Endothelial cell of hepatic sinusoid (primary cell): ENCODE data around the gene PLEKHA8.

Source experiments
- in situ Hi-C: cut with HindIII; loops from 2 replicates; pipeline ENCODE4 v1.10.0; 2017; ENCODE audit warnings: low sequenced_read_pairs

Gene PLEKHA8

GRCh38 chr7:30061786-30062185, 33.6 kb downstream of the PLEKHA8 start:
- in situ Hi-C loops, result loop anchor here (5.0 kb wide), 3 partner anchors 49 to 81 kb away; no protein-coding TSS in a partner anchor

GRCh38 chr7:30062587-30062986, 34.4 kb downstream of the PLEKHA8 start:
- in situ Hi-C loops, result loop anchor here (5.0 kb wide), 3 partner anchors 50 to 80 kb away; no protein-coding TSS in a partner anchor

DNA sequence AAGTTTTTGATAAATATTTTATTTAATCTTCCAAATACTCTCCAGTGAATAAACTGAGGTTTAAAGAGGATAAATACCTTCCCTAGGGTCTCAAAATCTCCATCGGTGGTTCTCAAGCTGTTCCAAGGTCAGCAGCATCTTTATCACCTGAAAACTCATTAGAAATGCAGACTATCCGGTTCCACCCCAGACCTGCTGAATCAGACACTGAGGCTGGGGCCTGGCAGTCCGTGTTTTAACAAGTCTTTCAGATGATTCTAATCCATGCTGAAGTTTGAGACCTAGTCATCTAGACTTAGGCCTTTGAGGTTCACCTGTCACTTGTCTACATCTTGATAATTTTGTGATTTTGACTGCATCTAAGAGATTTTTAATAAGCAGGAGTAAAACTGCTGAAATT, 37.5 kb downstream of the PLEKHA8 start:
- in situ Hi-C loops, result no loop called here

DNA sequence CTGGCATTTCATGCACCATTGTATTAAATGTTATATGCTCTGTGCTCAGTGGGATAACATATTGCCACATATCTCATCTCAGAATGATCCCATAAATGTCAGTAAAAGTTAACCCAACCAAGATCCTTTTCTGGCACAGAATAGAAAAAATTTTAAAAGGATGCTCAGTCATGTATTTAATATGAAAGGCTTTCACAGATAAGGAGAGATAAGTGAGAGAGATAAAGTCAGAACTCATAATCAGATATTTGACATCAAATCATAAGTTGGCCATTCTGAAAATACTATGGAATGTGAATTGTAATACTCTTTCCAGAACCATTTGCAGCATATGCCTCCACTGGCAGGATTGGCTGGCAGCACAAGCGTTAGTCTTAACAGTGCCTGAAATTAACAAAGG, 38.5 kb downstream of the PLEKHA8 start:
- in situ Hi-C loops, result no loop called here

DNA sequence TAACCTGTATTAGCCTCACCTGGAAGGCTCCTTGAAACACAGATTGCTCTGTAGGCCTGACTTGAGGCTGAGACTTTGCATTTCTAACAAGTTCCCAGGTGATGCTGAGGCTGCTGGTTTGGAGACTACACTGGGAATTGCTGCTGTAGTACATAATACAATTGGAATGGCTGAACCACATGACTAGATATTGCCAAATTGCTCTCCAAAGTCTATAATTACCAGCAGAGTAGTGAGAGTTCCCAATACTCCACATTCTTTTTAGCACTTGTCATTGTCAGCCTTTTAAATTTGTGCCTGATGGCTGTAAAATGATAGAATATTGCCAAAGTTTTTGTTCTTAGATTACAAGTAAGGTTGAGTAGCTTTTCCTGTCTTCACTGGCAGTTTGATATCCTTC, 39.9 kb downstream of the PLEKHA8 start:
- in situ Hi-C loops, result no loop called here

DNA sequence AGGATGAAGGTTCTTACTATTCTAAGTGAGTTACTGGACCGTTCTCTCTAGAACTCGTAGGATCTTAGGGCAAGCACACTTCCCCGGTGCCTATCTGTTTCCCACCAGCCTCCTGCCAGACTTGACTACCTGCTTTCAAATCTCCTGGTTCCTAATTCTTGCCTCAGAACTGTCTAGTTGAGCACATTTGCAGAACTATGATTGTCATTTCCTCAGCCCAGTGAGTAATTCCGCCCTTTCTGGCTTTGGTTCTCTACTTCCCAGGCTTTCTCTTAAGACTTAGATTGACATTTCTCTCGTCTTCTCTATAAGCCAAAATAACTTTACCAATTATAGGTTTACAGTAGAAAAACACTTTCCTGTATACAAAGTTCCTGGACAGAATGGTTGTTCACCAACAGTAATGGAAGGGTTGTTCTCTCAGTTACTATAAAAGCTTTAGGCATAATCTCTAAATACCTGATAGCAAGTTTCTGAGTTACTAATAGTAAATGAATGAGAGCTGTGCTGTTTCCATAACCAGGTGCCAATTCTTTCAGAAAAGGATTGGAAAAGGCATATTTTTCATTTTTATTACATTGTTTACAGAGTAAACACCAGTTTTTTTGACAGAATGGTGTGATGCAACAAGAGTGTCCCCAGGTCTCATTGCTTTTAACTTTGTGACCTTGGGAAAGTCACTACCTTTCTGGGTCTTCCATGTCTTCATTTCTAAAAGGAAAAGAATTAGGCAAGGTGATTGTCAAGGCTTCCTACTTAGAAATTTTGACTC, 41.1 kb downstream of the PLEKHA8 start:
- in situ Hi-C loops, result no loop called here

DNA sequence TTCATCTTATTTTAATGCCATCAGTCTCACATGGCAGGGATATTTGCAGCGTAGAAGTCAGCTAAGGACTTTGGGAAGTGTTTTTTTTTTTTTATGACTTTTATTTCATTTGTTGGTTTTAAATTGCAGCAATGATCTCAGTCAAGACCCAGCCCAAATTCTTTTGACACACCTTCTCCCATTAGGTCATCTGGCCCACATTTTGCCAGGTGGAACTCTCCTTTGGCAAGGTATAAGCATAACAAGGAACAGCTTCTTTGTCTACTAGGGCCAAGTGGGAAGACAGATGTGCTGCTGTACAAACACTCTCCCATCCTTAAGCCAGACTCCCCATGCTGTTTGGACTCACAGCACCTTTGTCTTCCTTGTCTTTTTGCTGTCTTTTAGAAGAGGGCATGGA, 41.8 kb downstream of the PLEKHA8 start:
- in situ Hi-C loops, result no loop called here

DNA sequence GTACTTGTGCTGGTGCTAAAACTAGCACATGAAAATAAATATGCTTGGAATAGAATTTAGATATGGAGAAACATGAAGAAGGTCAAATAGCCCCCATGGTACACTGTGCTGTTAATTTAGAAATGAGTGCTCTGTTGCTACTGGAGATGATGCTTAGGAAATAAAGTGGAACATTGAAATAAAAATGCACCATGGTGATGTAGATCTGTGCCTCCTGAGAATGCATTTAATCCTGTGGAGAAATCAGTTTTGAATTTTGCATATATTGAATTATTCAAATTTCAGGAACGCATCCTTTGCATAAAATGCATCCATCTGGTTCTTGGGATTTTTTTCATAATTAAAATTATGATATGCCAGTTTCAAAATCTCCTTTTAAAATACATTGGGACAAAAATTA, 44.5 kb downstream of the PLEKHA8 start:
- in situ Hi-C loops, result no loop called here

GRCh38 chr7:30074422-30075030, 46.3 kb downstream of the PLEKHA8 start:
- in situ Hi-C loops, result no loop called here

DNA sequence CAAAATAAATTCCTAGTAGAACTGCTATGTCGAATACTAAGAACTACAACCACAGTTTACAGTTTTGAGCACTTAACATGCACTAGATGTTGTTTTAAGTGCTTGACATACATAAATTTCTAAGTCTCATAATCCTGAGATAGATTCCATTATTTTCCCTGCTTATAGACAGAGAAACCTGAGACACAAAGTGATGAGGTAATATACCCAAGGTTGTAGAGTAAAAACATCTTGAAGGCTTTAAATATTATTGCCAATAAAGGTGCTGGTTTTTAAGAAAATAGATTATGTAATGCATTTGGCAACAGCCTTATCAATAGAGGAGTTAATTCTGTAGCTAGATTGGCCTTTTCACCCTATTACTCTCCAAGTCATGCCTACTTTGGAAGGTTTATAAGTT, 48.2 kb downstream of the PLEKHA8 start:
- in situ Hi-C loops, result no loop called here

DNA sequence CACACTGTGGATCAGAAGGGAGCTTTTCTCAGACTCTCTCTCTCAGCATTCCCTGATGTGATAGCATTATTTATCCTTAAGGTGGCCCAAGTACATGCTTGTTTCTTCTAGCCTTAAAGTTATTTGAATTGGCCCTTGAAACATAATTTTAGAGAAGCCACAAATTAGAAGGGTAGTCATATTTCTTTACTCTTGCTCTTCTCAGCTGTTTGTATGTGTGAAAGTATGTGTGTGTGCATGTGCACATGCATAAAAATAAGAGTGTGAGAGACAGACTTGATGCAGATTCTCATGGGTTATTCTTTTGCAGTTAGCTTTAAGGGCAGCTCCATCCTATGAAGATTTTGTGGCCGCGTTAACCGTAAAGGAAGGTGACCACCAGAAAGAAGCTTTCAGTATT, 50.1 kb downstream of the PLEKHA8 start:
- in situ Hi-C loops, result no loop called here

GRCh38 chr7:30079880-30080279, 51.7 kb downstream of the PLEKHA8 start:
- in situ Hi-C loops, result no loop called here

GRCh38 chr7:30080818-30081217, 52.6 kb downstream of the PLEKHA8 start:
- in situ Hi-C loops, result no loop called here

DNA sequence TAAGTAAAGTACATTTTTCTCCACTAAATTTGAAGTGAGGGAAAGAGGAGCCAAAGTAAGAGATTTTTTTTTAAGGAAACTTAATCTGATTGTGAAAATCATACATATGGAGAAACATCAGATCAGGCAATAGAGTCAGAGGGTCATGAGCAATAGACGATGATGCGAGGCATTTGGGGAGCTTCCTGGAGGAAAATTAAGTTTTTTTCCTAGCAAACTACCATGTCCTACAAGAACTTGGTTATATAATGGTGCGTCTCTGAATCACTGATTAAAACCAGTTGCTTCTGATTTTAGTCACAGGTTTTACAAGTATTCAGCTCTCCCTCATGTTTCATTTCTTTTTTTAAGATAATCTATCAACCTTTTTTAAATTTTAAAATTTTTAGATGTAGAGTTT, 54.5 kb downstream of the PLEKHA8 start:
- in situ Hi-C loops, result no loop called here

DNA sequence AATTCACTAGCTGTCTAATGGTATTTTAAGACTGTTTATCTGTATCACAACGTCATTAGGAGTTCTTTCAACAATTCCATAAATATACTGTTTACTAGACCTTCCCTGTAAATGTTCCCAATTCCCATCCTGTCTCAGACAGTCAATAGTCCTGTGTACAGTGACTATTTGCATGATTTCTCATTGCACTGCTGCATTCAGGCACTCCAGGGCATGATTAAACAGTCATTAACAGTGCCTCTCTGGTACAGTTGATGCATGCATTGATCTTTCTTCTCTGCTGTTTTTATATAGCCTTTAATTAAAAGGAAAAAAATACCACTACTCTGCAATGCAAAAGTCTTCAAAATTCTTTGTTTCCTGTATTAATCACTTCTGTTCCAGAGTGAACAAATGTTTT, 55.1 kb downstream of the PLEKHA8 start:
- in situ Hi-C loops, result no loop called here

DNA sequence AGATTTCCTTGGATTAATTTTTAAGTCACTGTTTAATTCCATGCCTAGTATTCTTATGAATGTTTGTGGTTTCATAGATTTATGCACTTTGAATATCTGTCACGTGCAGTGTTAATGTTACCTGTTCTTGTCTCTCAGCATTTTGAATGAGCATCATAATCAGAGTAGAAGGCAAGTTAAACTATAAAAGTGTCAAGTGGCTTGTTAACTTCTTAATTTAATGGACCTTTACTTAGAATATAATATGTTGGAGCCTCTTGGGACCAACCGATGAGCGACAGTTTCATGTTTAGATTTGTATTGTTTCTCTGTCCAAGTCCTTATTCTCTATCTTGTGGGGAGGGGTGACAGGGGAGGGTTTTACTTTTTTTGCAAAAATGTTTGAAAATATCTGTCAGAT, 56.0 kb downstream of the PLEKHA8 start:
- in situ Hi-C loops, result no loop called here

- in situ Hi-C loops, result no loop called here
Measured at GRCh38 chr7:30086529-30086928, 58.3 kb downstream of the PLEKHA8 start.

DNA sequence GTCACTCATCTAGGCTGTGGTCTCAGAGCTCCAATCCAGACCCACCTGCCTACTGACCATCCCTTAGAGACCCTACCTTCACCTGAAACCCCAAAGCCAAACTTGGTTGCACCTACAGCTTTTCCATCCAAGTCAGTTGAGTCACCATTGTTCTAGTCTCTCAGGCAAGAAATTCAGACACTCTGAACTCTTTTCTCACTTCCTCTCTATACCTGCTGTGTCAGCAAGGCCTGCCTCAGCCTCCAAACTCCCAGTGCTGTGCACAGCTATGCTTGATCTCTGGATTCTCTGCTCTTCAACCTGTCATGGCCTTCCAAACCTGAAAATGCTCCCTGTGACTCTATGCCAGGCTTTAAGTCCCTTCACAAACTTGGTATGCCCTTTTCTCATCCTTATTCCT, 59.2 kb downstream of the PLEKHA8 start:
- in situ Hi-C loops, result no loop called here

GRCh38 chr7:30088362-30088761, 60.1 kb downstream of the PLEKHA8 start:
- in situ Hi-C loops, result no loop called here

- in situ Hi-C loops, result no loop called here
Measured at GRCh38 chr7:30090111-30090510, 61.9 kb downstream of the PLEKHA8 start.

DNA sequence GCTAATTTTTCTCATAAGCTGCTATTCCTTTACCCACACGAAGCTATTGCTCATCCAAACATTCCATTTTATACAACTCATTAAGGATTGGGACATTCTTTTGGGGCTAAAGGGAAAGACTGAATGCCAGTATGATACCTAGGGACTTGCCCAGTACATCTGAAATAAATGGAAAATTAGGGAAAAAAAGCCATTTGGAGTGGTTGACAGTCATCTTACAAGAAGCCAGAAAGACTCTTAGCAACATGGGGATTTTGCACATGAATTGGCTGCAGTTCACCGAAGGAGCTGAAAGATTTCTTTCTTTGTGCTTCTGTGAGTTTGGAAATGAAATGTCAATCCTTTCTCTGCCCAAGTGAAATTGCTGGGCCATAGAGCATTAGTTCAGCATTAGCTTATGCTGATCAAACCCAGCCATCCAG, 63.3 kb downstream of the PLEKHA8 start:
- in situ Hi-C loops, result no loop called here

- in situ Hi-C loops, result no loop called here
Measured at GRCh38 chr7:30091987-30092386, 63.8 kb downstream of the PLEKHA8 start.
